NCI-H2171 (cell line): ENCODE measurements around the gene FHAD1.
A peak's percentile ranks its signal among the peaks of the same experiment; 100 is the strongest.

Source experiments
- DNase-seq: peaks from one replicate; lab custom pipeline; 2025; lab: John Stamatoyannopoulos, UW

The FHAD1 gene

DNA sequence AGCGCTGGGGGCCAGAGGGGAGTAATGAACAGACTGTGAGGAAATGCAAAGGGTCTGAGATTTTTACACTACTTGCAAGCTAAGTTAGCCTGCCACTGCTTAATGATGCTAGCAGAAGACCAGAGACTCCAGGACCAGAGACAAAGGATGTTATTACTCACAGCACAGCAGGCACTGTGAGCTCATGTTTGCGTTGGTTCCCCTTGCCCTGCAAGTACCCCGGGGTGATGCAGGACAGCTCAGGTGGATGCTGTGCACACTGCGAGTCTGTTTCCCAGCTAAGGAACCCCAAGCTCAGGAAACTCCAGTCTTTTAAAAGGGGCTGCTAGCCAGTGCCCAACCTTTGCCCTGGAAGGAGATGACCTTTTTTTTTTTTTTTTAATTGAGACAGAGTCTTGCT is 1.2 kb downstream of the FHAD1 start:
- no peak for DNase-seq

DNA sequence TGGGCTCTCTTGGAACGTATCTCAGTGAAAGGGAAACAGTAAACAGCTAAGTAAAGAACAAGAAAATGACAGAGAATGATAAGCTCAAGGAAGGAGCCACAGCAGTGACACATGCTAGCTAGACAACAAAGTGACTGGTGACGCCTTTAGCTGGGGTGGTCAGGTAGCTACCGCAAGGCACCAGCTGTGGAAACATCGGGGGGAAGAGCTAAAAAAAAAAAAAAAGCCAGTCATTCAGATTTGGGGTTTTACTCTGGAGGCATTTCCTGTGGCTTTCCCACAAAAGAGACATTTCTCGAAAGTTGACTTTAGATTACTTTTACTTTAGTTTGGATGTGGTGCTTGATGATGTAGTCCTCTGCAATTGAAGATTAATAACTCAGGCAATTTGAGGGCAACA is 2.1 kb downstream of the FHAD1 start:
- no peak for DNase-seq

DNA sequence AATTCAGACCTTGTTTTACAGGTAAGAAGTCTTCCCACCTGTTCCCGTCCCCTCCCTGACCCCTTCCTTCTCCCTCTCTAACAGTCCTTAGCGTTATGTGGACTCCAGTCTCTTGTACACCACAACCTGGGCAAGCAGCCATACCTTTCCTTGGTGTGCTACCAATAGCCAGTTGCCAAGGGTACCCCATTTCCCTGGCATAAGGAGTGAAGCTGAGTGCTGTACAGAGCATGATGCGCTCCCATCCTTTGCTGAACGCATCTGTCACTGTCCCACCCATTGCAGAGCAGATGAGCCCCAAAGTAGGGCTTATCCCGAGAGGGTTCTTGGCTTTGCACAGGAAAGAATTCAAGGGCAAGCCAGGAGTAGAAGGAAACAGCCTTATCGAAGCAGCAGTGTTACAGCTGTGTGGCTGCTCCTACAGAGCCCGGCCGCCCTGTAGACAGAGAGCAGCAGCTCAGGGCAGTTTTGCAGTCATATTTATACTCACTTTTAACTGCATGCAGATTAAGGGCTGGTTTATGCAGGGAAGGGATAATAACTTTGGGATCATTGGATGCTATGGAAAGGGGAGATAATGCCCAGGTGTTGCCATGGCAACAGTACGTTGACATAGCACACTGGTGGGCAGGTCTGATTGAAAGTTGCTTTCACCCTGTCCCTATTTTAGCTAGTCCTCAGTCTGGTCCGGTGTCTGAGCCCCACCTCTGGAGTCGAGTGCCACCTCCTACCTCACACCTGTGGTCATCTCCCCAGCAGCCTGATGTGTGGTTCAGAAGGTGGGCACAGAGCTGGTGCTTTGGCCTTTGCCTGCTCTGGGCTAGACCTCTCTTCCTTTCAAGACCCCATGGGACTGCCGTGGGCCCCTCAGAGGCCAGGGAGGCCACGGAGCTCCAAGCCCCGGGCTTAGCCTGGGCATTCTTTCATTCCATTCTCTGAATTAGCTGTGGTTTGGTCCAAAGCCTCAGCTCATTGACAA is 5.1 kb downstream of the FHAD1 start:
- DNase-seq = no peak

DNA sequence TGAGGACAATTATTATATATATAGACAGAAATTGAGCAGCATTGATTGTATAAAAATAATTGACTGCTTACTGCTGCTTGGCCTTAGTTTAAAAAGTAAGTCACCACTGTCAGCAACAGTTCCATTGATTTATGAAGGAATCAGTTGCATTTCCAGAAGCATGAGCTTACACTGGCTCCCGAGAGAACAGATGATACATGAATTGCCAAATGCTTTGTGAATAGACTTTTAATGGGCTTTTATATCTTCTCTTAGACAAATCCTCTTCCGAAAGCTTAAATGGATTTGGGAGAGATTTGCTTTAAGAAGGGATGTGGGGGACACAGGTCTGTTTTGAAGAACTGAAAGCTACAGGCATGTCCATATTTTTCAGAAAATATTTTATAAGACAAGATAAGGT is 7.5 kb downstream of the FHAD1 start:
- no peak for DNase-seq

DNA sequence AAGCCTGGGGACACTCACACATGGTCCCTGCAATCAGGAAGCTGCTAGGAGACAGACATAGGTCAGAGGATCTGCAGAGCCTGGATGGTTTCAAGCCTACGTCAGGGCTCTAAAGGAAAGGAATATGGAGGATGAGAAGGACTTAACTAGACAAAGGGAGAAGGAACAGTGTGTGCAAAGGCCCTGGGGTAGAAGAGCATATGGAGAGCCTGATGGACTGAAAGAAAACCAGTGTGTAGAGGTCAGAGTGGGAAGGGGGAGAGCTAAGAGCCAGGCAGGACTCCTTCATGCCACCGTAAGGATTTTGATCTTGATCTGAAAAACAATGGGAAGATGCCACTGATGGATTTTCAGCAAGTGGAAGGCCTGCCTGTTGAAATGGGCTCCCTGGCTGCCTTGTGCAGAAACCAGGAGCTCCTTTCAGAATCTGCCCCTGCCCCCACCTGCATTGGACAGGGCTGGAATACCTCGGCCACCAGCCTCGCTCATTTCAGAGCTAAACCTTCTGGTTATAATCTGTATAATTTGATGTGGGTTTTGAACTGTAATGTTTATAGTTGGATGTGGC is 8.6 kb downstream of the FHAD1 start:
- no peak for DNase-seq

DNA sequence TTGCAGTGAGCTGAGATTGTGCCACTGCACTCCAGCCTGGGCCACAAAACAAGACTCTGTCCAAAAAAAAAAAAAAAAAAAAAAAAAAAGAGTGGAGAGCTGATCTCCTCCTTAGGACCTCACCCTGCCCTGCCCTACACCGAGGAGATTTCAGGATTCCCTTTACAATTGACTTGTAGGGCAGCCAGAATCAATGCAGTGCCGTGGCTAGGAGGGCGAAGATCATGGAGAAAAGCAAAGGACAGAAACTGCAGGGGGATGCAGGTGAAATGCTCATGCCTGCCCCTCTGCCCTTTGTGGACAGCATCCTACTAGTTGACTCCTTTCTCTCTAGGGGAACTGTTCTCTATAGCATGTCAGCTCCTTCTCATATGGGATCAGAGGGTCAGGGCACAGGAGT is 9.6 kb downstream of the FHAD1 start:
- no peak for DNase-seq

DNA sequence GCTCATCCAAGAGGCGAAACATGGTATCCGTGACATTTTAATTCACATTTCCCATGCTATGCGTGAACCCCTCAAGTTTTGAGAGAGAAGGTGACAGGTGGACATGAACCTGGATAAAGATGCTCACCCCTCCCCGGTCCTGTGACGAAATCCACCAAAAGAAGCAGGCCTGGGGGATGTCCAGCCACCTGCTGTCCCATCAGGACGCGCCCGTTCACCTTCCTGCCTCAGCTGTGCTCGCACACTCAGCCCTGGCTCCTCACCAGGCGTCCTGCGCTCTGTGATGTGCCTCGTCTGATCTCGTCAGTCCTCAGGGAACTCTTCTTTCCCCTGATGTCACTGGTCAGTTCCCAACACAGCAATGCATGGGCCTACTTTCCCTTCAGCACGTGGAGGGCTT is 10.3 kb downstream of the FHAD1 start:
- no peak for DNase-seq

DNA sequence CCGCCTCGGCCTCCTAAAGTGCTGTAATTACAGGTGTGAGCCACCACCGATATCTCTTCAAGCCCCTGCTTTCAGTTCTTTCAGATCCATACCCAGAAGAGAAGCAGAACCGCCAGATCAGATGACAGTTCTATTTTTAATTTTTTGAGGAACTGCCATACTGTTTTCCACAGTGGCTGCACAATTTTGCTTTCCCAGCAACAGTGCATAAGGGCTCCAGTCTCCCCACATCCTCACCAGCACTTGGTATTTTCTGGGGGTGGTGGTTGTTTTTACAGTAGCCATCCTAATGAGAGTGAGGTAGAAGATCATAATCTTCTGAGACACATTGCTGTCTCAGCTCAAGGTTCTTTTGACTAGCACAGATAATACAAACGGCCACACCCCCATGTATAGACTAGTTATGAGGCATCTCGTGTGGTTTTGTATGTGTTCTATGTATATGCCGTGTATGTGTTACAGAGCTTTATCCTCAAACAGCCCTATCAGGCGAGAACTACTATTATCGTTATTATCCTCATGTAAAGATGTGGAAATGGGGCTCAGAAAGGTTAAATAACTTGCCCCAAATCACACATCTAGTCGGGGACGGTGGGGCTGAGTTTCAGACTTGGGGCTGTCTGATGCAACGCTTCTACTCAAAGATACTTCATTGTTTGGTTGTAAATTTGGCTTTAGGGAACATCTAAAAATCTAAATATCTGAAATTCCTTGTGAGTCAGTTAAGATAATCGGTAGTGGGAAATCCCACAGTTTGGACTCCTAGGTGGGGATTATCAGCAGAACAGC is 12.0 kb downstream of the FHAD1 start:
- DNase-seq = no peak

DNA sequence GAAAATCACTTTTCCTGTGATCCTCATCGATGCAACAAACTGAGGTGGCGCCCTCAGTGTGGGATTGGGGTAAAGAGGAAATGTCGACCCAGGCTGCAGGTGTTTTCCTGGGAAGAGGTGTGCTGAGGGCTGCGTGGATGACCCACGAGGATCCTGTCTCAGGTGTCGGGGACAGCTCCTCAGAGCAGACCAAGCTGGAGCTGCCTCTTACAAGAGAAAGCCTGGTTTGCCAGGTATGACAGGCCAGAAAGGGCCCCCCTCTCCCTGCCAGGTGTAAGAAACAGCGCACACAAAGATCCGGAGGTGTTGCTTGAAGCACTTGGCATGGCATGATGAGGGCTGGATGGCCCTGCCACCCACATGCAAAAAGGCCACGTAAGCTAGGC is 12.6 kb downstream of the FHAD1 start:
- DNase-seq = no peak

DNA sequence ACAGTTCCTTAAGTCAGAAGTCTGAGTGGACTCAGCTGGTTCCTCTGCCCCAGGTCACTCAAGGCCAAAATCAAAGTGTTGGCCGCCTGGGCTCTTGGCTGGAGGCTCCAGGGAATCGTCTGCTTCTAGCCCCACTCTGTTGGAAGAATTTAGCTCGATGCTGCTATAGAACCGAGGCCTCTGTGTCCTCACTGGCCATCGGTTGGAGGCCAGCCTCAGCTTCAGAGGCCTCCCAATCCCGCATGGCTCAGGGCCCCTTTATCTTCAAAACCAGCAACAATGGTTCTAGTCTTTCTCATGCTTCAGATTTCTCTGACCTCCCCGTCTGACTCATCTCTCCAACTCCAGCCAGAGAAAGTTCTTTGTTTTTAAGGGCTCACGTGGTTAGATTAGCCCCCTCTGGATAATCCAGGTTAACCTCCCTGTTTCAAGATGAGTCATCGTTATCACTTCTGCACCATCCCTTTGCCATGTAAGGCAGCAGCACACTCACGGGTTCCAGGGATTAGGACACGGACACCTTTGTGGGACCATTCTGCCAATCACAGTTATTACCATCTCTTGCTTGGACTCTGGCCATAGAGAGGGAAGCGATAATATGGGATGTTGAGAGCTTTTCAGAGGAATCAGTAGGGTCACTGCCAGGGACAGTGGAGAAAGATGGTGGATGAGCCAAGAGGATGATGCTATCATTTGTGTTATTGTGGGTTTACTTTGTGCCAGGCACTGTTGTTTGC is 13.6 kb downstream of the FHAD1 start:
- DNase-seq = no peak

DNA sequence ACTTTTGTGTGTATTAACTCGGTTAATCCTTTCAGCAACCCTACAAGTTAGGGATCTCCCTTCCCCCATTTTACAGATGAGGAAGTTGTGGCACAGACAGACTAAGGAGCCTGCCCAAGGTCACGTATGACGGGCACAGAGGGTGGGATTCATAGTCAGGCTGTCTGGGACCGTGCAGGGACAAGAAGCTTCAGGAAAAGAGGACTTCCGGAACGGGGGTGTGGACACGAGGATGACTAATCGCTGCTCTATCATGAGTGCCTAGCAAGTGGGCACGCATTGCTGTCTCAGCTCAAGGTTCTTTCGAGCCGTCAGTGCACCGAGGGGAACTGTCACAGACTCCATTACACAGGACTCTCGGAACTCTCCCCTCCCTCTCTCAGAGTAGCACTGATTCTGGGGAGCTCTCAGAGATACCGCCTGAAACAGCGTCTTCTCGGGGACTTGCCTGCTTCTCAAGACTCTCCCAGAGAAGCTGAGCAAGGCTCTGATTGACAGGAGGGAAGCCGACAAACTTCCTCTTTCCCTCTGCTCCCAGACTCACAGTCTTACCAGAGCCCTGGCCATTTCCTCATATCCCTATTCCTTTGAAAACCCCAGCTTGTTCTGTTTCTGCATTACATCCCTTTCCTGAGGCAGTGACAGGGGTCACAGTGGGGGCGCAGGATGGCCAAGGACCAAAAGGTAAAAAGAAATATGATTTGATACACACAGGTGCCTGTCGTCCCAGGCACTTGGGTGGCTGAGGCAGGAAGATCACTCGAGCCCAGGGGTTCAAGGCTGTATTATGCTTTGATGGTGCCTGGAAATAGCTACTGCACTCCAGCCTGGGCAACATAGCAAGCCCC is 14.4 kb downstream of the FHAD1 start:
- no peak for DNase-seq

DNA sequence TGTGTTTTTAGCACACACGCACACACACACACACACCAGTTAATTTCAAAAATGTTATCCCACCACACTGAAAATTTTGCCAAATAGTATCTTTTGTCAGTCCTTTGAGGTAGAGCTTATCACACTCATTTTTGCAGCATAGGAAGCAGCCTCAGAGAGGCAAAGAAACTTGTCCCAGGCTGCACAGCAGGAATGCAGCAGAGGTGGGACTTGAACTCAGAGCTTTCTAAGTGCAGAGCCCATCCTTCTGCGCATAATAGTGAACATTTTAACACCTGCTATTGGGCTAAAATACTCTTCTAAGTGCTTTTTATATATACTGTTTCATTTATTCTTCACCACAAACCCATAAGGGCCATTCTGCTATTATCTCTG is 15.0 kb downstream of the FHAD1 start:
- no peak for DNase-seq

DNA sequence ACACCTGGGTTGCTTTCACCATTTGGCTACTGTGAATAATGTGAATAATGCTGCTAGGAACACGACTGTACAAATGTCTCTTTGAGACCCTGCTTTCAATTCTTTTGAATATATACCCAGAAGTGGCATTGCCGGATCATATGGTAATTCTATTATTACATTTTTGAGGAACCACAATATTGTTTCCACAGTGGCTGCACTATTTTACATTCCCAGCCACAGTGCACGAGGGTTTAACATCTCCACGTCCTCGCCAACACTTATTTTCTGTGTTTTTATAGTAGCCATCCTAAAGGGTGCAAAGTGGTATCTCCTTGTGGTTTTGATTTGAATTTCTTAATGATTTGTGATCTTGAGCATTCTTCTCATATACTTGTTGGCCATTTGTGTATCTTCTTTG is 15.7 kb downstream of the FHAD1 start:
- no peak for DNase-seq

DNA sequence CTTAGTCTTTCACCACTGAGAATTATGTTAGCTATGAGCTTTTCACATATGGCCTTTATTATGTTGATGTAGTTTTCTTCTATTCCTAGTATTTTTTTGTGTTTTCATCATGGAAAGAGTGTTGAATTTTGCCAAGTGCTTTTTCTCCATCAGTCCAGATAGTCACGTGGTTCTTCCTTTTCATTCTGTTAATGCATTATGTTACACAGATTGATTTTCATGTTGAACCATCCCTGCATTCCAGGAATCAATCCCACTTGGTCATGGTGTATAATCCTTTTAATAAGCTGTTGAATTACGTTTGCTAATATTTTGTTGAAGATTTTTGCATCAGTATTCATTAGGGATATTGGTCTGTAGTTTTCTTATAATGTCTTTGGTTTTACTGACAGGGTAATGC is 17.7 kb downstream of the FHAD1 start:
- DNase-seq = no peak

DNA sequence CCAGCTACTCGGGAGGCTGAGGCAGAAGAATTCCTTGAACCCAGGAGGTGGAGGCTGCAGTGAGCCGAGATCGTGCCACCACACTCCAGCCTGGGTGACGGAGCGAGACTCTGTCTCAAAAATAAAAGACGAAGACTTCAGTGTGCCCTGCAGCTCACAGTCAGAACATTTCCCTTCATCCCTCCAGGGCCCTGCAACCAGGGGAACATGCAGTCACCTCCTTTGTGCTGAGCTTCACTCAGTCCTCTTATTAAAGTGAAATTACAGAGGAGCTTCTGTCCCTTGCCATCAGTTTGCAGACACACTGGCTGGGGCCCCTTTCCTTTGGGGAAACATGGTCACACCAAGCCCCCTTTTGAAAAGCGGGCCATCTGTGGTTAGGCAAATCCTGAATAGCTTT is 24.2 kb downstream of the FHAD1 start:
- DNase-seq = no peak

DNA sequence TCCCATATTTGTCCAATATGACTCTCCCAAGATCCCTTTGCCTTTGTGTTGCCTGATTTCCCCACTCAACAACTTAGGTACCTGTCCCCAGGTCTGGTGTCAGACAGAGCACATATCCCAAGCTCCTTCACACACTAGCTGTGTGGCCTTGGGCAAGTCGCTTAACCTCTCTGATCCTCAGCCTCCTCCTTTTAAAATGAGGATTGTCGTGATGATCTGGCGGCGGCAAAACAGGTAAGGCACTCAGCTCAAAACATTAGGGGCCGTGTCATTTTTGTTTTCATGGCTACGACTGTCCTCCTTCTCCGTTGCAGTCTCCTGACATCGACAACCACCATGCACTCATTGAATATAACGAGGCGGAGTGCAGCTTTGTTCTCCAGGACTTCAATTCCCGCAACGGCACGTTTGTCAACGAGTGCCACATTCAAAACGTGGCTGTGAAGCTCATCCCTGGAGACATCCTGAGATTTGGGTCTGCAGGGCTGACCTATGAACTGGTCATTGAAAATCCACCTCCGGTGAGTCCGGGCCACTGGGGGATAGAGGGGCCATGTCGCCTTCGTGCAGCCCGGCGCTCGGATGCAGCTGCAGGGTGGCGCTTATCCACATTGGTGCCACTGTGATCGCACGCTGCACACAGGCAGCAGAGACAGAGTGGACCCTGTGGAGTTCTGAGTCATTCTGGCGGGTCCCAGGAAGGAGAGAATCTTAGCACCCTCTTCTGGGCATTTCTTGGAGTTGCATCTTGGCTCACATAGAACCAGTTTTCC is 25.2 kb downstream of the FHAD1 start:
- DNase-seq = peak; percentile 41

DNA sequence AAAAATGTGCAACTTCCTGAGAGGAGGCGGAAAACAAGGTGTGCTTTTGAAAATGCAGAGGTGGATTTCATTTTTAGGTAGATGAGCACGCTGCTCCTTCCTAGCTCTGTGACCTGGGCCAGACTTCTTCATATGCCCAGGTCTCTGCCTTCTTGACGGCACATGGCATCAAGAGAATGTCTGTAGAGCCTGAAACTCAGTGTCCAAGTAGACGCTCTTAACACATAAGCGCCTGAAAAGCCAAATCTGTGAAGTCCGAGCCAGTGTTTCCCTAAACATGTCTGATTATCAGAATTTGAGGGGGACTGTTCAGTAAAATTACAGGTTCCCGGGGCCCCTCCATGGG is 25.7 kb downstream of the FHAD1 start:
- DNase-seq = no peak

DNA sequence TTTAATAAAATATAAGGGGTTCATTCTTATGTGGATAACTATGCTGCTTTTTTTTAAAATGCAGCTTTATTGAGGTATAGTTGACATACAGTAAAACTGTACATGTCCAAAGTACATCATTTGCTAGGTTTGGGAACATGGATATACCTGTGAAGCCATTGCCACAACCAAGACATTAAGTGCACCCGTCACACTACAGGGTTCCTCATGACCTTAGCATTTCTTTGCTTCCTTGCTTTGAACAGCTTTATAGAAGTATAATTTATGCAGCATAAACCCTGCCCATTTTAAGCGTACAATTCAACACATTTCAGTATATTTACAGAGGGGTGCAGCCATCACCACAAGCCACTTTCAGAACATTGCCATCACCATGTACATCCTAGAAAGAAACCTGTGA is 26.3 kb downstream of the FHAD1 start:
- no peak for DNase-seq

DNA sequence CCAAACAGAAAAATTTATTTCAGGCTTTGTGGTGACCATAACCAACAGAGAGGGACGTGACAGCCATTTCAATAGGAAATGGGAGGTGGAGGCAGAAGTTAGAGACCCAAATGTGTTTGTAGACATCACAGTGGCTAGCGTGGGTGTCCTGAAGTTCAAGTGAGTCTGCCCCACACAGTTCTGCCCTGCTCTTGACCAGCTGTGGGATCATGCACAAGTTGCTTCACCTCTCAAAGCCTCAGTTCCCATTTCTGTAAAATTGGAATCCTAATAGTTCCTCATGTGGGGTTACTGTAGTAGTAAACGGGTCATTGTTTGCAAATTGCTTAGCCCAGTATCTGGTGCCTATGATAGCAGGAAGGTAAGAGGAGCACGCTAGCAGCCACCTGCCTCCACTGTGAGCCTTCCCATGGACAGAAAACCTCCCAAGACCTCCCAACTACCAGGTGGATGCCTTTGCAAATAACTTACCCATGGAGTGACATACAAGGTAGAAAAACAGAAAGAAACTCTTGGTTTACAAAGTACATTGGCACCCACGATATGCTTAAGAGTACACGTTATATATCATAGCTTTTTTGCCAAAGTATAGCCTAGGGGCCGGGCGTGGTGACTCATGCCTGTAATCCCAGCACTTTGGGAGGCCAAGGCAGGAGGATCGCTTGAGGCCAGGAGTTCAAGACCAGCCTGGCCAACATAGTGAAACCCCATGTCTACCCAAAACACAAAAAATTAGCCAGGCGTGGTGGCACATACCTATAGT is 29.1 kb downstream of the FHAD1 start:
- no peak for DNase-seq
